Fibroblast of lung (primary cell): Measurements from ENCODE around the gene PTGIS. TPM values are rescaled to one million over a fixed set of nuclear protein-coding genes. Genes with fewer than 3 reads are reported as not detected.

Experiments
- DNase-seq, 2 donors: peaks; one replicate each; pipeline versions ENCODE4 v3.0.0 to v3.0.0-alpha.2; 2010; ENCODE audit warnings: low read depth in 2 of 2
- H2AFZ ChIP-seq: 2 replicates; pipeline ENCODE4 v1.5.1; 2012; ENCODE audit warnings: low read length, control low read depth, inconsistent platforms
- H3K27ac ChIP-seq: 2 replicates; pipeline ENCODE4 v1.5.1; 2011; ENCODE audit warnings: low read length, control low read depth; ENCODE audit not compliant: insufficient read depth
- H3K27me3 ChIP-seq: 2 replicates; pipeline ENCODE4 v1.5.1; 2011; ENCODE audit warnings: mild to moderate bottlenecking, low read length; ENCODE audit not compliant: control insufficient read depth, insufficient read depth
- H3K36me3 ChIP-seq: 2 replicates; pipeline ENCODE4 v1.5.1; 2011; ENCODE audit warnings: low read length; ENCODE audit not compliant: control insufficient read depth, insufficient read depth
- H3K4me1 ChIP-seq: 2 replicates; pipeline ENCODE4 v1.5.1; 2011; ENCODE audit warnings: low read length; ENCODE audit not compliant: control insufficient read depth, insufficient read depth; ENCODE audit errors: extremely low read depth
- H3K4me2 ChIP-seq: 2 replicates; pipeline ENCODE4 v1.5.1; 2011; ENCODE audit warnings: low read length, control low read depth; ENCODE audit not compliant: insufficient read depth; ENCODE audit errors: extremely low read depth
- H3K4me3 ChIP-seq, 4 experiments: fragments of 200-600 bp in 1 of 4; sonication (generic) in 1 of 4; replicated peaks in 1 of 4; 2 replicates each; pipeline ENCODE4 v1.5.1; 2011 to 2016; ENCODE audit warnings: low read length in 4 of 4, low read depth in 3 of 4, mild to moderate bottlenecking in 3 of 4, control low read depth in 2 of 4, inconsistent platforms in 1 of 4, mixed read lengths in 1 of 4; ENCODE audit not compliant: insufficient read depth in 1 of 4; ENCODE audit errors: control extremely low read depth in 1 of 4
- H3K79me2 ChIP-seq: 2 replicates; pipeline ENCODE4 v1.5.1; 2012; ENCODE audit warnings: mild to moderate bottlenecking, low read length, inconsistent platforms; ENCODE audit not compliant: control insufficient read depth, insufficient read depth
- H3K9ac ChIP-seq: 2 replicates; pipeline ENCODE4 v1.5.1; 2011; ENCODE audit warnings: mild to moderate bottlenecking, low read length, control low read depth; ENCODE audit not compliant: insufficient read depth
- H3K9me3 ChIP-seq: 2 replicates; pipeline ENCODE4 v1.5.1; 2012; ENCODE audit warnings: low read depth, low read length; ENCODE audit not compliant: control insufficient read depth, insufficient read depth
- H4K20me1 ChIP-seq: 2 replicates; pipeline ENCODE4 v1.5.1; 2011; ENCODE audit warnings: low read length; ENCODE audit not compliant: control insufficient read depth, insufficient read depth; ENCODE audit errors: extremely low read depth
- EZH2 ChIP-seq: IDR thresholded peaks from 2 replicates; pipeline ENCODE4 v1.5.1; 2012; ENCODE audit warnings: low read length, control low read depth, mild to moderate bottlenecking; ENCODE audit errors: missing control alignments
- polyA plus RNA-seq, 2 donors: library from polyadenylated mRNA; depleted of rRNA in 1 of 2; stranded (reverse) in 1 of 2; unstranded in 1 of 2; fragments of >200 nt; gene quantifications; 2 replicates each; pipeline ENCODE4 v1.2.1, GENCODE V29; 2011 to 2012; ENCODE audit warnings: missing spikeins in 1 of 2
- total RNA-seq: library from RNA; depleted of rRNA; stranded (reverse); fragments of >200 nt; gene quantifications from 2 replicates; pipeline ENCODE4 v1.2.1, GENCODE V29; 2014
- TF ChIP-seq, protein P1 (sequence below), 2 donors: IDR thresholded peaks in 1 of 2; conservative IDR thresholded peaks in 1 of 2; 1 replicate in 1 of 2; 2 replicates in 1 of 2; pipeline ENCODE4 v1.5.1; 2011 to 2012; ENCODE audit warnings: low read length in 2 of 2, control low read depth in 1 of 2, inconsistent platforms in 1 of 2, low read depth in 1 of 2, mild to moderate bottlenecking in 1 of 2

PTGIS gene
- total and polyA plus RNA-seq, 2 donors (not counting 1 experiment from before 2014, with no cell fraction given): 6.8 to 41.5 TPM

DNA sequence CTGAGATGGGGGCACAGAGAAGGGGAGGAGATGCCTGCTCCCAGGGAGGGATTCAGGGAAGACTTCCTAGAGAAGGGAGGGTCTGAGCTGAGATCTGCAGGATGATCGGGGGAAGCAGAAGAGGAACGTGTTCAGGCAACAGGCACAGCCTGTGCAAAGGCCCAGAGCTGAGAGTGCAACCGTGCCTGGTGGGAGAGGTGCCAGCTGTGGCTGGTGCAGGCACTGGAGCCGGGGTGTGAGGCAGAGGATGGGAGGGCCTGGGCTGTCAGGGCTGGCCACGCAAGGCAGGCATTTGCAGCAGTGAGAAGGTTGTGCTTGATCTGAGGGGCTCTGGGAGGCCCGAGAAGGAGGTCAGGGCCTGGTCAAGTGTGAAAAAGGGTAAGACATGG is 27.7 kb downstream of the PTGIS start:
- Histone ChIP-seq H3K4me3 (no peak overlapping the region), H3K9me3 (no peaks in the 10 kb centered on the region), H4K20me1 (no peaks in the 10 kb centered on the region), H3K36me3 (no peaks in the 10 kb centered on the region), H3K27ac (no peak overlapping the region), H3K9ac (no peak overlapping the region), H3K79me2 (no peaks in the 10 kb centered on the region), H3K4me2 (no peak overlapping the region), H3K4me1 (no peaks in the 10 kb centered on the region), H2AFZ (no peak overlapping the region), H3K27me3 (no peaks in the 10 kb centered on the region)
- no peak for DNase-seq
- no peak for TF ChIP-seq EZH2
- TF ChIP-seq, protein P1, sequence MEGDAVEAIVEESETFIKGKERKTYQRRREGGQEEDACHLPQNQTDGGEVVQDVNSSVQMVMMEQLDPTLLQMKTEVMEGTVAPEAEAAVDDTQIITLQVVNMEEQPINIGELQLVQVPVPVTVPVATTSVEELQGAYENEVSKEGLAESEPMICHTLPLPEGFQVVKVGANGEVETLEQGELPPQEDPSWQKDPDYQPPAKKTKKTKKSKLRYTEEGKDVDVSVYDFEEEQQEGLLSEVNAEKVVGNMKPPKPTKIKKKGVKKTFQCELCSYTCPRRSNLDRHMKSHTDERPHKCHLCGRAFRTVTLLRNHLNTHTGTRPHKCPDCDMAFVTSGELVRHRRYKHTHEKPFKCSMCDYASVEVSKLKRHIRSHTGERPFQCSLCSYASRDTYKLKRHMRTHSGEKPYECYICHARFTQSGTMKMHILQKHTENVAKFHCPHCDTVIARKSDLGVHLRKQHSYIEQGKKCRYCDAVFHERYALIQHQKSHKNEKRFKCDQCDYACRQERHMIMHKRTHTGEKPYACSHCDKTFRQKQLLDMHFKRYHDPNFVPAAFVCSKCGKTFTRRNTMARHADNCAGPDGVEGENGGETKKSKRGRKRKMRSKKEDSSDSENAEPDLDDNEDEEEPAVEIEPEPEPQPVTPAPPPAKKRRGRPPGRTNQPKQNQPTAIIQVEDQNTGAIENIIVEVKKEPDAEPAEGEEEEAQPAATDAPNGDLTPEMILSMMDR (conservative IDR thresholded peaks at IDR 0.05 in 1 of 2, IDR thresholded peaks at IDR 0.05 in 1 of 2; ENCODE audit: low read depth in 1 of 2, low read length in 2 of 2): no peak

DNA sequence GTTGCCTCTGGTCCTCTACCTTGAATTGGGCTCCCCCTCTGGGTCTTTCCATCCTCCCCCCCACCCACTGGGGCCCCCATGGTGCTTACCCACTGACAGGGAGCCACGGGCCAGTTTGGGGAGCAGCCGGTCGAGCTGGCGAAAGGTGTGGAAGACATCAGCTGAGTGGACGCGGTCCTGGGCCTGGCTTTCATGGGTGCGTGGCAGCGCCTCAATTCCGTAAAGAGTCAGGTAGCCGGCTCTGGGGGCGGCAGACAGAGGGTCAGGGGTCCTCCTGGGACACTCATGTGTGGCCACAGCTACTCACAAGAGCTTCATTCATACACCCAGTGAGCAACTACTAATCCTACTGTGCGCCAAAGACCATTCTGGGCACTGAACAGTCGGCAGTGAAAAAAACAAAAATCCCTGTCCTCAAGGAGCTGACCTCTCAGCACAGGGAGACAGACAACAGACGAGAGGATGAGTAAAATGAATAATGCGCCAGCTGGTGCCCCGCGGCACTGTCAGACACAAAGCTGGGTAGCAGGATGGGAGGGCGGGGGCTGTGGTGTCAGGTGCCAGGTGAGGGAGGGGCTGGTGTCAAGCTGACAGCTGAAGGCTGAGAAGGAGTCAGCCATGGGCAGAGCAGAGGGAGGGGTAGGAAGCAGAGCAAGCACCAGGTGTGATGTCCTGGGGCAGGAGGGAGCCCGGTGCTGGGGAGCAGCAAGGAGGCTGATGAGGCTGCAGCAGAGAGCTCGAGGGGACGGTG is 28.3 kb downstream of the PTGIS start:
- no peak overlapping the region for H3K9ac ChIP-seq
- H2AFZ ChIP-seq: no peak overlapping the region
- H3K27ac ChIP-seq: no peak overlapping the region
- H3K27me3 ChIP-seq: no peaks in the 10 kb centered on the region
- H4K20me1 ChIP-seq: no peaks in the 10 kb centered on the region
- H3K79me2 ChIP-seq: no peaks in the 10 kb centered on the region
- no peak overlapping the region for H3K4me3 ChIP-seq
- no peak overlapping the region for H3K4me2 ChIP-seq
- no peaks in the 10 kb centered on the region for H3K9me3 ChIP-seq
- DNase-seq: no peak
- H3K36me3 ChIP-seq: no peaks in the 10 kb centered on the region
- TF ChIP-seq, protein P1 (conservative IDR thresholded peaks at IDR 0.05 in 1 of 2, IDR thresholded peaks at IDR 0.05 in 1 of 2; ENCODE audit: low read depth in 1 of 2, low read length in 2 of 2): no peak
- TF ChIP-seq EZH2: no peak
- no peaks in the 10 kb centered on the region for H3K4me1 ChIP-seq

DNA sequence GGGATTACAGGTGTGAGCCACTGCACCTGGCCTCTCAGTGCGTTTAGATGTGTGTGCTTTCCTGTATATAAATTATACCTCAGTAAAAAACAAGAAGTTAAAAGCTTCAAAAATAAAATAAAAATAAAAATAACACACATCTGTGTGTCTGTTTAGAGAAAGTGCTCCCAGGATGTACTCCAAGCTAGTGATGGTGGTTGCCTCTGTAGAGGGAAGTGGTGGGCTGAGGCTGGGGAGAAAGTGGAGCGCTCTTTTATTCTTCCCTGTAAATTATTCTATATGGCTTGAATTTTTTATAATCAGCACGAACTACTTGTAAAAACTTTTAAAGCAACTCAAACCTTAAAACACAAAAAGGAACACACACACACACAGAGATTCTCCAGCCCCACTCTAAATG is 29.0 kb downstream of the PTGIS start:
- Histone ChIP-seq H3K9ac (no peak overlapping the region), H3K79me2 (no peaks in the 10 kb centered on the region), H3K4me1 (no peaks in the 10 kb centered on the region), H2AFZ (no peak overlapping the region), H3K4me3 (no peak overlapping the region), H4K20me1 (no peaks in the 10 kb centered on the region), H3K4me2 (no peak overlapping the region), H3K36me3 (no peaks in the 10 kb centered on the region), H3K27ac (no peak overlapping the region), H3K27me3 (no peaks in the 10 kb centered on the region), H3K9me3 (no peaks in the 10 kb centered on the region)
- no peak for DNase-seq
- TF ChIP-seq EZH2: no peak
- TF ChIP-seq, protein P1 (conservative IDR thresholded peaks at IDR 0.05 in 1 of 2, IDR thresholded peaks at IDR 0.05 in 1 of 2; ENCODE audit: low read depth in 1 of 2, low read length in 2 of 2): no peak
